Measurements from ENCODE around the gene CSK.
"Not testable (repeated sequence)": the region's sequence is repeated elsewhere in the genome, so short reads cannot be mapped to it uniquely, and the experiment has no call there.

Gene CSK

DNA sequence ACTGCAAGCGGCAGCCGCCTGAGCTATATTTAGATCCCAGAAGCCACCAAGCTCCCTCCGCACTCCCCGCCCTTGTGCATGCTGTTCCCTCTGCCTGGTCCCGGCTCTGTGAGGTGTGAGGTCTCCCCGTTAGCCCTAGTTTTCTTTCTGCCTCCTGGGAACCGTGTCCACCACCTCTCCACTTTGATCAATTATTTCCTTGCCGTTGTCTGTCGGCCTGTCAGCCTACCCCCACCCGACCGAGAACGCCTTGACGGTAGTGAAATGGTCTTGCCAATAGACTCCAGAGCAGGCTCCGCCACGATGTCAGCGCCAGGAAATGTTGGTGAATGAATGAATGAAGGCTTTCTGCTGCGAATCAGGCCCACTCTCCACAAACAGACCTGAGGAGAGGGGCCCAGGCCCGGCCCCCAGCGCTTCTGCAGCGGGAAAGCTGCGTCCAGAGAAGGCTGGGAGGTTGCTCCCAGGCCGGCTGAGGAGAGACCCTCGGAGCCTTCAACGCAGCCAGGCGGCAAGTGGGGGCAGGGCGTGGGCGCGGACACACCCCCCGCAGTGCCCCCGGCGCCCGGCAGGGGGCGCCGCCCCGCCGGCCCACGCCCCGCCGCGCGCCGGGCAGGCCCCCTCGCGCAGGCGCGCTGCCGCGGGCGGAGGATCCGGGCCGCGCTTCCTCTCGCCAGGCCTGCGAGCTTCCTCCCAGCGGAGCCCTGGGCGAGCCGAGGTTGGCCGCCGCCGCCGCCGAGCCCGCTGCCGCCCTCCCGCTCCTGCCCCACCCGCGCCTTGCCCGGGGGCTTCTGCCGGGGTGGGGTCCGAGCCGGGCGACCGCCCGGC, at the start of gene CSK:
TSS of gene CSK (plus strand) at position 650 of the 828 bp plus-strand sequence. CDS start 16,218 bp downstream, outside the sequence.
- peak; percentile 35 for DNase-seq

- DNase-seq: no peak
Measured at GRCh38 chr15:74732846-74733245, 49.0 kb upstream of the CSK start.

GRCh38 chr15:74733269-74733668, 48.6 kb upstream of the CSK start:
- DNase-seq: no peak

DNA sequence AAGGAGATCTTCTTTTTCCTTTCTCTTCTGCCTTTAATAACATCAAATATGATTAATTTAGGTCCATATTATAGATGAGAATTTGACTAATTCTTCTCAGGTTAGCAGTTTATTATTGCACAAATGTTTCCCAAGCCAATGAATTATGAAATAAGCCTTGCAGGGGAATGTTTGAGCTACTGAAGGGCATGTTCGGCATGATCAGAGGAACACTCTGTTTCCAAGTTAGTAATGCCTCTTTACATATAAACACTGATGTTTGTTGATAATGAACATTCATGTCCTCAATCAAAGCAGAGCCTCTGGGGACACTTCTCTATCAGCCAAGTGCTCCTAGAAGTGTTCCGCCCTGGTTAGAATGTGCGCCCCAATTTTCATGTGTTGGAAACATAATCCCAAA, 46.6 kb upstream of the CSK start:
- no peak for DNase-seq

- not testable (repeated sequence) for DNase-seq
Measured at GRCh38 chr15:74738239-74738638, 43.6 kb upstream of the CSK start.

DNA sequence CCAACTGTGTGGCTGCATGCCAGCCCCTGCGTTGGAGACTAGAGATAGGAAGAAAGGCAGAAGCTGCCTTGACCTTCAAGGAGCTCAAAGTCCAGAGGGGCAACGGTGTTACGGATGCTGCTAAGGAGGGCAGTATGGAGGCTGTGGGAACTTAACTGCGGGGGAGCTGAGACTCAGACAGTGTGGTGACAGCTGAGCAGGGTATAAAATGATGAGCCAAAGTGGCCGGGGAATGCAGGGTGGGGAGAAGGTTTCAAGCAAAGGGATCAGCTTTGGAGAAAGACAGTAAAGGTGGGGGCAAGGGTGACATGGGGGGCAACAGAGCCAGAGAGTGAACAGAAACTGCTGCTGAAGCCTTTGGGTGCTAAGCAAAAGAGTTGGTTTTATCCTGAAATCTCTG, 39.5 kb upstream of the CSK start:
- DNase-seq: no peak

DNA sequence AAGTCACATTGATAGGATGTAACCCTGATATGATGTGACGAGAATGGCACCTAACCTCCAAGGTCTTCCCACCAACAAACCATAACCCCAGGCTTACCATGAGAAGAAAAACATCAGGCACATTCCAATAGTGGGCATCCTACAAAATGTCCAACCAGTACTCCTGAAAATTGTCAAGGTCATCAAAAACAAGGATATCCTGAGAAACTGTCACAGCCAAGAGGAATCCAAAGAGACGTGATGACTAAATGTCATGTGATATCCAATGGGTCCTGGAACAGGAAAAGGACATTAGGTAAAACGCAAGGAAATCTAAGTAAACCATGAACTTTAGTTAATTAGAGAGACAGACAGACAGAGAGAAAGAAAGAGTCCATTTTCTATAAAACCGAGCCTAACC, 35.5 kb upstream of the CSK start:
- DNase-seq: no peak

GRCh38 chr15:74748322-74748946, 33.4 kb upstream of the CSK start, which contains the start of gene CYP1A2:
CYP1A2 (plus strand) TSS chr15:74748845; CDS start chr15:74749739, 894 bp downstream.
- no peak for DNase-seq

GRCh38 chr15:74749832-74750231, 32.0 kb upstream of the CSK start:
- DNase-seq: no peak

GRCh38 chr15:74750751-74751150, 31.1 kb upstream of the CSK start:
- no peak for DNase-seq

DNA sequence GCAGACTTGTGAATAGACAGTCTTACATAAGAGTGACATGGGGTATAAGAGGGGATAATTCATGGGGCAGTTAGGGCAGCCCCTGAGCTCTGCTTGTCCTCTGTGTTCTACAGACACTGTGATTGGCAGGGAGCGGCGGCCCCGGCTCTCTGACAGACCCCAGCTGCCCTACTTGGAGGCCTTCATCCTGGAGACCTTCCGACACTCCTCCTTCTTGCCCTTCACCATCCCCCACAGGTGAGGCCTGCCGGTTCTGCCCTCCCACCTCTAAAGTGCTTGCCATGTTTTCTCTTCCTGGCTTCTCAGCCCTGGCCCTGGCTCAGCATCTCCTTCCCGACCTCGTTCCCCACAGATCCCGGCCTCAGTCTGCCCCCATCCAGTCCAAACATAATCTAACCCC, 29.9 kb upstream of the CSK start:
- no peak for DNase-seq

DNA sequence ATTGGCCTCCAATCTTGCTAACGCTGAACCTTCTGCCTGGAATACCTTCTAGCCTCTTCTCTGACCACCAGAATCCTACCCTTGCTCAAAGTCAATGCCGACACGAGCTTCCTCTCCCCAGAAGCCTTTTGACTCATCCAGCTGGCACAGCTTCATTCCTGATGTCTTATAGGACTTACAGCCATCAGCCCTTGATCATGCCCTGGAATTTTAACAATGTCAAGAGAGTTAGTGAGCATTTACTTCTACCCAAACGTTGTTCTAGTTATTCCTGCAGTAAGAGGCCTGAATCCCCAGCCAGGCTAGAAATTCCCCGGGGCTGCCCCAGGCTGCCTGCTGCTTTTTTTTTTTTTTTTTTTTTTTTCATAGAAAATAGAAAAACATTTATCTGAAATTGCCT, 29.3 kb upstream of the CSK start:
- no peak for DNase-seq

DNA sequence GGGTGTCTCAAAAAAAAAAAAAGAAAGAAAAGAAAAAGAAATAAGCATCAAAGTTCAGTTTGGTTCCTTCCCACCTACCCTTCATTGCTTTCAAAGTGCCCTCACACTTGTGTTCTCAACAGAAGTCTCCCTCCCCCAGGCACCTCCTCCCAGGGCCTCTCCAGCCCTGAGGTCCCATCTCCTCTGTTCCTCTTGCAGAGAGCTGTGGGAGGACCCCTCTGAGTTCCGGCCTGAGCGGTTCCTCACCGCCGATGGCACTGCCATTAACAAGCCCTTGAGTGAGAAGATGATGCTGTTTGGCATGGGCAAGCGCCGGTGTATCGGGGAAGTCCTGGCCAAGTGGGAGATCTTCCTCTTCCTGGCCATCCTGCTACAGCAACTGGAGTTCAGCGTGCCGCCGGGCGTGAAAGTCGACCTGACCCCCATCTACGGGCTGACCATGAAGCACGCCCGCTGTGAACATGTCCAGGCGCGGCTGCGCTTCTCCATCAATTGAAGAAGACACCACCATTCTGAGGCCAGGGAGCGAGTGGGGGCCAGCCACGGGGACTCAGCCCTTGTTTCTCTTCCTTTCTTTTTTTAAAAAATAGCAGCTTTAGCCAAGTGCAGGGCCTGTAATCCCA, 27.2 kb upstream of the CSK start:
- no peak for DNase-seq

DNA sequence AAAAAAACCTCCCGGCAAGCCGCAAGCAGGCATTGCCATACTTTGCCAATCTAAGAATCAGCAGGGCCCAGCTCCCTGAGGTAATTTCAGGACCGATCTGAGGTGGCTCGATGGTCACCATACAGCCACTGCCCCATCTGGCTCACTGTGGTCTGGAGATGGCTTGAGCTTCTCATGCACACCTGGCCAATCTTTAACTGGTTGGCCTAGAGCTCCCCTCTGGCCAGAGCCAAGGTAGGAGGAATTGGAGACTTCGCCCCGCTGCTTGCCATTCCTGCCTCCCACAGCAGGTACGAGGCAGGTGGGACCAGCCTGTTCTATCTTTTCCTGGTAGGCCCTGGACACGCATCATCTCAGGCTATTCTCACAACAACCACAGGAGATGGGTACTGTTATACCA, 23.1 kb upstream of the CSK start:
- DNase-seq: no peak

- DNase-seq: no peak
Measured at GRCh38 chr15:74762791-74763150, 19.1 kb upstream of the CSK start.

- DNase-seq: no peak
Measured at GRCh38 chr15:74763416-74763815, 18.5 kb upstream of the CSK start.

- DNase-seq: no peak
Measured at GRCh38 chr15:74767167-74768098, 14.4 kb upstream of the CSK start.

GRCh38 chr15:74768099-74768770, 13.6 kb upstream of the CSK start:
- DNase-seq: no peak

DNA sequence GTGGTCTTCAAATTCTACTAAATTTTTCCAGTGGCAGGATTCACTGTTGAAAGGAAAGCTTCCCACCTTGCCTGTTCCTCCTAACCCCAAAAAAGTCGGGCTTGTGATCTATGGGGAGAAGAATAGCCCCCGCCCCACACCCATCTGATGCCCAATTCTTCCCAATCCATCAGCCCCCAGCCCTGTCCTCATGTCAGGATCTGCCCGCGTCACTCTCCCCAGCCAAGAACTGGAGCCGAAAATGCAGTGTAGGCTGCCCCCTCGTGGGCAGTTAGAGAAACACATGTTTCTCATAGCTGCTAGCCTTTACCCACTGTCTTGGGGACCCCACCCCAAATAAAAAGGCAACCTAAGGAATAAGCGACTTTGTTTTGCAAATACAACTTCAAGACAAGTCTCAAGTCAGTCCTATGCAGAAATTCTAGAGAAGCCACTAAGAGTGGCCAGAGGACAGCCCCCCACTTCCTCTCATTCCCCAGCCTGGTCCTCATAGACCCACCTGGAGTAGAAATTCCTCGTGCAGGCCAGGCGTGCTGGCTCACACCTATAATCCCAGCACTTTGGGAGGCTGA, 13.0 kb upstream of the CSK start:
- peak; percentile 42 for DNase-seq

DNA sequence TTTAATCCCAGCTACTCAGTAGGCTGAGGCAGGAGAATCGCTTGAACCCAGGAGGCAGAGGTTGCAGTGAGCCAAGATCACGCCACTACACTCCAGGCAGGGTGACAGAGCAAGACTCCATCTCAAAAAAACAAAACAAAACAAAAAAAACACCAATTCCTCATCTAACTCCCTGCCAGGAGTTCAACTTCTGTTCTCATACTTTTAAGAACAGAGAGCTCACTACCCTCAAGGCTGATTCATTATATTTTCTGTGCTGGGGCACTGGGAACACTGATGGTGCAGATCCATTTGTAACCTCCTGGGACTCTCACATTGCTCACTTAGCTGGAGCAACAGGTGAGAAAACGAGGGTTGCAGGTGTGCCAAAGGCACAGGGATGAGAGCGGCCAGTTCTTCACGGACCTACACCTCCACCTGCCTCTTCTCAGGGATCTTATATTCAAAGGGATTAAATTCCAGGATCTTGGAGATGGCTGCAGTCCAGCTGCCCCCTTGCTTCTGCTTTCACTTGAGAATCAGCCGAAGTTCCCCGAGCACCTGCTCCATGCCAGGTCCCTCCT, 12.3 kb upstream of the CSK start:
- DNase-seq: no peak

DNA sequence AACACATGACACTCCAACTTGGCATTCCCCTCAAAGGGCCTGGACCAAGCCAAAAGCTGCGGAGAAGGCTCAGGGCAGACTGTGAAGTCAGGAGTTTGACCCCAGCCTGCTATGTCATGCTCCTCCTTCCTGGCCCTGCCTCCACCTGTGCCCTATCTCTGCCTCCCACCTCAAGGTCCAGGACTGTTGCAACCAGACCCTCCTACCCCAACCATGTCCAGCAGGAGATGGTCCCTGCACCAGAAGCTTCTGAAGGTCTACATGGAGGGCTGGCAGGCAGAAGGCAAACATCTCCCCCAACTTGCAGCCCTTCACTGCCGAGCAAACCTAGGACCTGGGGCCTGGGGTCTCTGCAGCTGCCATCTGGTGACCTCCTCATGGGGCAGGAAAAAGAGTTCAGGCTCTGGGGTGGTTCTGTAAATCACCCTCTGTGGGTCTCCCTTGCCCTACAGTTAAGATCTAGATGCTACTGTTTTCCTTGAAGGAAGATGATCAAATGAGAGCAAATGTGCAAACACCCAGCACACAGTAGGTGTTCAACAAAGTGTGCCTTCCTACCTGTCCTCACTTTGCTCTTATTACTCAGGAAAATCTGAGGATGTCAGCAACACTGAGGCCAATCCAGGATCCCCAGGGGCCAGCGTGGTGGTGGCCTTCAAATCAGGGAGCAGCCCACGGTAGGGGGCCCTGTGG, 11.5 kb upstream of the CSK start:
- no peak for DNase-seq
